Measurements from ENCODE around the gene LTB4R2.

LTB4R2 gene

DNA sequence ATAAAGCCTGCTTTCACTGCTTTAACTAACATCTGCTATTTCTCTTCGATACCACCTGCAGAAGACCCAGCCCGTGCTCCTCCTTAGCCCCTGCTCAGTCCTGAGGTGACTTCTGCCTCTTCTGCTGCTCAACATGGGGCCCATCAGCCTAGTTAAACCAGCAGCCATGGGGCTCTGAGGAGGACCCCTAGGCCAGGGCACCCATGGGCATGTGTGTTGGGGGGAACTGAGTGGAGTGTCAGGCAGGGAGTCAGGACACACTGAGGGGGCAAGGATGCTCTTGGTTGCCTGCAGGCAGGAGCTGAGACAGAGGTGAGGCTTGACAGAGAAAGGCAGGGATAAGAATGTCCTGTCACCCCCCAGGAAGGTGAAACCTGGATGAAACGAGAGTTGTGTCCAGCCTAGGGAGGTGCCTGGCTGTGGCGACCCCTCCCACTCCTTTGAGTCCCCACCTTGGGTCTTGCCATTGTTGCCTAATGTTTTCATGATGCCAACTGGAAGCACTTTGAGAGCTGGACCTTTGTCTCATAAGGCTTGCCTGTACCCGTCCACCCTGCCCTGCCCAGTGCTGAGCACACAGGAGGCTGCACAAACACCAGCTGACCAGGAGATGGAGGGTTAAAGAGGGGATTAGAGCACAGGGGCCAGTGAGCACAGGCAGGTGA, 26.0 kb upstream of the LTB4R2 start:
- Mint-ChIP-seq H3K27me3 (ENCODE audit: low read depth) (peaks cover 26% of the 10 kb centered on the region), H3K4me1 (ENCODE audit: low read depth) (peaks cover 15% of the 10 kb centered on the region), H3K27ac (no peak overlapping the region), H3K36me3 (ENCODE audit: low read depth) (peaks cover 3% of the 10 kb centered on the region), H3K9me3 (no peaks in the 10 kb centered on the region), H3K4me3 (no peak overlapping the region)

- Mint-ChIP-seq H3K4me1 (ENCODE audit: low read depth) (peaks cover 11% of the 10 kb centered on the region), H3K36me3 (ENCODE audit: low read depth) (peaks cover 3% of the 10 kb centered on the region), H3K4me3 (no peak overlapping the region), H3K9me3 (no peaks in the 10 kb centered on the region), H3K27ac (no peak overlapping the region), H3K27me3 (ENCODE audit: low read depth) (peaks cover 26% of the 10 kb centered on the region)
These were observed 25.4 kb upstream of the LTB4R2 start for GRCh38 chr14:24284501-24285035.

DNA sequence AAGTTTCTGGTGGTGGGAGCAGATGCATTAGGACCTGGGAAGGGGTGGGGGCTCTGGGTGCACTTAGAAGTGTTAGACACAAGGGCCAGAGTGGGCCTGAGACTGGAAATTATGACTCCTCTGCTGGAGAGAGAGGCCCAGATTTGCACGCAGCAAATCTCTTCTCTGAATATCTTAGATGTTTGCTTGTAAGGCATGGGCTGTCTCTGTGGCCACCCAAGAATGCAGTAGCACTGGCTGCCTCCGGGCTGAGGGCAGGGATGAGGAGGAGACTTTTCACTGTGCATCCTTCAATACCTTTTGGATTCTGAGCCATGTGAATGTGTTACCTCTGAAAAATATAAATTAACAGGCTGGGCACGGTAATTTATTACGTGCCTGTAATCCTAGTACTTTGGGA, 24.6 kb upstream of the LTB4R2 start:
- H3K4me3 Mint-ChIP-seq = no peak overlapping the region
- peaks cover 17% of the 10 kb centered on the region for H3K4me1 Mint-ChIP-seq (ENCODE audit: low read depth)
- peaks cover 5% of the 10 kb centered on the region for H3K36me3 Mint-ChIP-seq (ENCODE audit: low read depth)
- H3K9me3 Mint-ChIP-seq = no peaks in the 10 kb centered on the region
- H3K27ac Mint-ChIP-seq = no peak overlapping the region
- peaks cover 27% of the 10 kb centered on the region for H3K27me3 Mint-ChIP-seq (ENCODE audit: low read depth)

GRCh38 chr14:24286996-24287395, 22.9 kb upstream of the LTB4R2 start:
- H3K4me1 Mint-ChIP-seq (ENCODE audit: low read depth) = peaks cover 17% of the 10 kb centered on the region
- no peaks in the 10 kb centered on the region for H3K9me3 Mint-ChIP-seq
- H3K27me3 Mint-ChIP-seq (ENCODE audit: low read depth) = peaks cover 33% of the 10 kb centered on the region
- peaks cover 20% of the 10 kb centered on the region for H3K36me3 Mint-ChIP-seq (ENCODE audit: low read depth)
- no peak overlapping the region for H3K27ac Mint-ChIP-seq
- H3K4me3 Mint-ChIP-seq = no peak overlapping the region

- Mint-ChIP-seq H3K4me1 (ENCODE audit: low read depth) (peaks cover 17% of the 10 kb centered on the region), H3K4me3 (no peak overlapping the region), H3K36me3 (ENCODE audit: low read depth) (peaks cover 35% of the 10 kb centered on the region), H3K9me3 (no peaks in the 10 kb centered on the region), H3K27ac (no peak overlapping the region), H3K27me3 (ENCODE audit: low read depth) (peaks cover 29% of the 10 kb centered on the region)
These were observed 20.2 kb upstream of the LTB4R2 start for GRCh38 chr14:24289649-24290280.

DNA sequence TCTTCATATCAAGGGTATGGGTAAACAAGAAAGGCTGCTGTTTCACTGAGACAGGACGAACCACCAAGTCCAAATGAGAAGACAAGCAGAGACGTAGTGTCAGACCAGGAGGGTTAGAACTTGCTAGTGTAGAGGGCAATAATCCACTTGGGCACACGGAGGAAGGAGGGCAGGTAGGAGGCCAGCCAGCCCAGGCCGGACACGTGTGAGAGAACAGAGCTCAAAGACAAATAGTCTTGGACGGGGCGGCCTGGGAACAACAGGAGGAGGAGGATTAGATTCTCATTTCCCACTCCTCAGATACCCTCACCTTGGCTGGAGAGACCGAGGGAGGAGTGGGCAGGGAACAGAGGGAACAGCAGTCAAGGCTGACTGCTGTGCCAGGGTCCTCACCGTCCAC, 19.2 kb upstream of the LTB4R2 start:
- peaks cover 17% of the 10 kb centered on the region for H3K4me1 Mint-ChIP-seq (ENCODE audit: low read depth)
- peaks cover 35% of the 10 kb centered on the region for H3K36me3 Mint-ChIP-seq (ENCODE audit: low read depth)
- H3K9me3 Mint-ChIP-seq = no peaks in the 10 kb centered on the region
- peaks cover 26% of the 10 kb centered on the region for H3K27me3 Mint-ChIP-seq (ENCODE audit: low read depth)
- no peak overlapping the region for H3K27ac Mint-ChIP-seq
- no peak overlapping the region for H3K4me3 Mint-ChIP-seq

GRCh38 chr14:24291446-24292117, 18.4 kb upstream of the LTB4R2 start:
- no peak overlapping the region for H3K4me3 Mint-ChIP-seq
- H3K4me1 Mint-ChIP-seq (ENCODE audit: low read depth) = peaks cover 23% of the 10 kb centered on the region
- no peaks in the 10 kb centered on the region for H3K9me3 Mint-ChIP-seq
- peaks cover 39% of the 10 kb centered on the region for H3K36me3 Mint-ChIP-seq (ENCODE audit: low read depth)
- H3K27me3 Mint-ChIP-seq (ENCODE audit: low read depth) = peaks cover 21% of the 10 kb centered on the region
- H3K27ac Mint-ChIP-seq = no peak overlapping the region

DNA sequence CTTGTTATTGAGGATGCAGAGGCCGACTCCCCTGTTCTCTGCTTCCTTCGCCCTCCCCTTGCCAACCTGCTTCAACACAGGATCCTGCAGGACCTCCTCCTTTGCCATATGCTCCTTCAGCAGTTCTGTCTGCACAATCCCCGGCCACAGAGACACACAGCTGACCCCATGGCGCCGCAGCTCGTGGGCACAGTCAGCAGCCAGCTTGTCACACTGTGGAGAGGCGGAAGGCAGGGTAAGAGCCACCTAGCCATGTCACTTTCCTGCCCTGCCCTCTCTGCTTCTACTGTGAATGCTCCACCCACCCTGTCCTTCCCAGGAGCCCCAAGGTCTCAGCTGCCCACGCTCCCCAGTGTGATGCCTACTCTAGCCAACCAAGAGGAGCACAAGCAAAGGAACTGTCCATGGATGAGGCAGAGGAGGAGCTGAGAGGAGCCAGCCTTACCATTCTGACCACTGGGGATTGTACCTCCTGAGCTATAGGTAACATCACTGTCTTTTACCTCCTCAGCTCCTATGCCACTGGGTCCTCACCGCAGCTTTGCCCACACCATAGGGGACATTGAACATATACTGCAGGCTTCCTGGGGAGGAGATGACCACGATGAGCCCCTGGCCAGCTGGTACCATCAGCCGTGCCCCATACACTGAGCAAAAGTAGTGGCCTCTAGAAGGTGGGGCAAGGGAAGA, 17.7 kb upstream of the LTB4R2 start:
- Mint-ChIP-seq H3K4me1 (ENCODE audit: low read depth) (peaks cover 29% of the 10 kb centered on the region), H3K36me3 (ENCODE audit: low read depth) (peaks cover 41% of the 10 kb centered on the region), H3K4me3 (no peak overlapping the region), H3K9me3 (no peaks in the 10 kb centered on the region), H3K27me3 (ENCODE audit: low read depth) (peaks cover 20% of the 10 kb centered on the region), H3K27ac (no peak overlapping the region)

DNA sequence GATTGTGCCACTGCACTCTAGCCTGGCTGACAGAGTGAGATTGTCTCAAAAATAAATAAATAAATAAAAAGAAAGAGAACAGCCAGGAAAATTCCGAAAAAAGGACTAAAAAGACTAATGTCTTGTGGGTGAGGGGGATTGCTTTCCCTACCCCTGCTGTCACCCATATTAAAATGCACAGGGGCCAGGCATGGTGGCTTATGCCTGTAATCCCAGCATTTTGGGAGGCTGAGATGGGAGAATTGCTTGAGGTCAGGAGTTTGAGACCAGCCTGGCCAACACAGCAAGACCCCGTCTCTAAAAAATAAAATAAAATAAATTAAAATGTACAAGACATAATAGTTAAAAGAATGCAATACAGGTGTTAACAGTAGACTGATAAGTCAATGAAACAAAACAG, 16.4 kb upstream of the LTB4R2 start:
- H3K9me3 Mint-ChIP-seq = no peaks in the 10 kb centered on the region
- H3K4me1 Mint-ChIP-seq (ENCODE audit: low read depth) = peaks cover 27% of the 10 kb centered on the region
- peaks cover 10% of the 10 kb centered on the region for H3K27me3 Mint-ChIP-seq (ENCODE audit: low read depth)
- H3K27ac Mint-ChIP-seq = no peak overlapping the region
- peaks cover 38% of the 10 kb centered on the region for H3K36me3 Mint-ChIP-seq (ENCODE audit: low read depth)
- no peak overlapping the region for H3K4me3 Mint-ChIP-seq

DNA sequence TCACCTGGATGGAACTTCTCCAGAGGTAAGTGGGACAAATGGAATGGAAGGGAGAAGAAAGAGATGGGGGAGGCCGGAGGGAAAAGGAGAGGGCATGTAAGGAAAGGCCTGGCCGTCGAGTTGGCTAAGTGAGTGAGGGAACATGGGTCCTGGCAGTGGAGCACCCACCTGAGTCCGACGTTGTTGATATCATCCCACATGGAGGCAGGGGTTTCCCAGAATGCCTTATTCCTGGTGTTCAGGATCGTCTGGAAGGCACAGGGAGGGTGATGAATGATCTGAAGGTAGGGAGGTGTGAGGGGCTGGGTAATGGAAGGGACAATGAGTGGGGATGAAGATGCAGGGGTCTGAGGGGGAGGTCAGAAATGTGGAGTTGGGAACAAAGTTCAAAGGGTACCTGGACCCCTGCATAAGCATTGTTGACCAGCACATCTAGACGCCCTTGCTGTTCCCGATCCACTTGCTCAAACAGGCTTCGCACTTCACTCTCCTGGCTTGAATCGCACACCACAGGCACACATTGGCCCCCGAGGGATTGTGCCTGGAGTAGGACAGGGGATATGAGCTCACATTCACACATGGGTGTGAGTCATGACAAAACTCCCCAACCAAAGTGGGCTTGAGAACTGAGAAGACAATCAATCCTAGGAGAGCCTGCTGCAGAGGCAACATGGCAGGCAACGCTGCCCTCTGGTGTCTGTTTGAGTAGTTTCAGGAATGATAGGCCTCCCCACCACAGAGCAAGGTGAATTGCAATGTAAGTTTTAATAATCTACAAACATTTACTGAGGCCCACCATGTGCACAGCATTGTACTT, 13.4 kb upstream of the LTB4R2 start:
- Mint-ChIP-seq H3K4me1 (ENCODE audit: low read depth) (peaks cover 32% of the 10 kb centered on the region), H3K9me3 (no peaks in the 10 kb centered on the region), H3K27me3 (ENCODE audit: low read depth) (peaks cover 3% of the 10 kb centered on the region), H3K4me3 (no peak overlapping the region), H3K36me3 (ENCODE audit: low read depth) (peaks cover 27% of the 10 kb centered on the region), H3K27ac (peak overlapping the region; percentile 78)

DNA sequence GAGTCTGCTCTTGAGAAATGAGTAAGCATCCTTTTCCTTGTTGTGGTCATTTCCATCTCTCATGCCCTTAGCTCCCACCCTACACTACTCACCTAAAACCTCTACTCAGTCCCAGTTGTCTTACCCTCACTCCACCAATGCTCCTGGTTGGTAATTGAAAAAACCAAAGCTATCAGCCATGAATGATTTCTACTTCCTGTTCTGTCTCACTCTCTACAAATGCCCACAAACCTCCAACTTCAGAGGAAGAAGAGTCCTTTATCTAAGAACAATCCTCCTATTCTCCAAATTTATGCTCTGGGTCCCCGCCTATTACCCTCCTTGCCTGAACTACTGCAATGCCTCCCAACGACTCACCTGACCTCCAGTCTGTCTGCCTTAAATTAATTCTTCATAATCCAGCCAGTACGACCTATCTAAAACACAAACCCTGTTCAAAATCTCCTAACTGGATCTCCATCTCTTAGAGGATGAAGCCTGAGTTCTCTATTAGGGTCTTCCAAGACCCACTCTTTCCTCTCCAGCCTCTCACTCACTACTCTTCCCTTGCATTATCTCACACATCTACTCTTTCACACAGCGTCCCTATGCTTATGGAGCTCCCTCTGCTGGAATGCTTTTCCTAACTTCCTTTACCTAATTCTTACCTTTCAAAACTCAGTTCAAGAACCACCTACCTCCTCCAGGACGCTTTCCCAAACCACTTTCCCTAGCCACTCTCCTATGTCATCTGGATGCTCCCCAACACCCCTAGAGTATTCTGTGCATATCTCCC, 12.6 kb upstream of the LTB4R2 start:
- no peaks in the 10 kb centered on the region for H3K27me3 Mint-ChIP-seq (ENCODE audit: low read depth)
- no peaks in the 10 kb centered on the region for H3K9me3 Mint-ChIP-seq
- peak overlapping the region; percentile 16 for H3K4me3 Mint-ChIP-seq
- peak overlapping the region; percentile 78 for H3K27ac Mint-ChIP-seq
- H3K4me1 Mint-ChIP-seq (ENCODE audit: low read depth) = peaks cover 32% of the 10 kb centered on the region
- peaks cover 25% of the 10 kb centered on the region for H3K36me3 Mint-ChIP-seq (ENCODE audit: low read depth)

- Mint-ChIP-seq H3K27me3 (ENCODE audit: low read depth) (no peaks in the 10 kb centered on the region), H3K36me3 (ENCODE audit: low read depth) (peaks cover 22% of the 10 kb centered on the region), H3K27ac (peak overlapping the region; percentile 89), H3K4me3 (peak overlapping the region; percentile 91), H3K9me3 (no peaks in the 10 kb centered on the region), H3K4me1 (ENCODE audit: low read depth) (peaks cover 32% of the 10 kb centered on the region)
These were observed 11.1 kb upstream of the LTB4R2 start for GRCh38 chr14:24298892-24299254.
